Measurements from ENCODE around the gene ANO9.
"Not testable (repeated sequence)": the region's sequence is repeated elsewhere in the genome, so short reads cannot be mapped to it uniquely, and the experiment has no call there.

The ANO9 gene

DNA sequence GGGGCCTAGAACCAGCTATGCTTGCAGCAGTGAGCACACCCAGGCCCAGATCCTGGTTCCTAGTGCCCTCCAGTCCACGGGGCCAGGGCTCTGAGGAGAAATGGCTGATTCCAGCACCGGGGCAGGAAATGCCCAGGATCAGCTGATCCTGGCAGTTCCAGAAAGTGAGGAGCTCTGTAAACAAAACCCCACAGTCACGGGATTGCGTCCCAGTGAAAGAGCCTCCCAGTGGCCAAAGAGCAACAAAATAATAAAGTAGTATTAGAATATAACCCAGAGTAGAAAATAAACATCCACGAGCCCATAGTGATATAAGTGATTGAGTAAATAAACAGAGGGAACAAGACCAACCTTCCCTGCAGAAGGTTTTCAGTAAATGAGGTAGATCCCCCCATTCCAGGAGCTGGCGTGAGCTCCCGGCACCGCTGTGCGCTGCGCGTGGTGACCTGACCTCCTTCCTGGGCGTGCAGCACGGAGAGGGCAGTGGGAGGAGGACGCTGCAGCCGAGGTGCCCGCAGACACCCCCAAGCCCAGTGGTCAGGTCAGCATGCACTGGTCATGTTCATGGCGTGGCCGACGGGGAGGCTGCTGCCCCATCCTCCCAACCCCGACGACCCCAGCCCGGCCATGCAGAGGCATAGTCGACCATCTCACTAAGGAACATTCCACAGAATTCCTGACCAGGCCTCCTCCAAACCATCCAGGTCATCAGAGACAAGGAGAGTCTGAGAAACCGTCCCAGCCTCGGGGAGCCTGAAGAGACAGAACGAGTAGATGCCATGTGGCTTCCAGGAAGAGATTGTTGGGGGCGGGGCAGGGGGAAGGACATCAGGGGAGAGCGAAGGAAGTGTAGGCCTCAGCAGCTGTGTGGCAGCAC, 28.1 kb upstream of the ANO9 start:
- no peak overlapping the region for H3K4me3 ChIP-seq (ENCODE audit: low read depth, low read length)
- H3K27ac ChIP-seq = peak overlapping the region; percentile 62
- H3K27me3 ChIP-seq (ENCODE audit: insufficient read depth, low read depth, severe bottlenecking) = no peaks in the 10 kb centered on the region
- no peak for TF ChIP-seq CTCF (IDR thresholded peaks at IDR 0.05; ENCODE audit: low read depth, low read length)
- DNase-seq = no peak
- H3K9me3 ChIP-seq (ENCODE audit: severe bottlenecking) = no peaks in the 10 kb centered on the region
- peaks cover 8% of the 10 kb centered on the region for H3K36me3 ChIP-seq

- not testable (repeated sequence) for H3K27me3 ChIP-seq (ENCODE audit: insufficient read depth, low read depth, severe bottlenecking); H3K36me3 ChIP-seq; H3K4me3 ChIP-seq (ENCODE audit: low read depth, low read length); DNase-seq; H3K9me3 ChIP-seq (ENCODE audit: severe bottlenecking)
- H3K27ac ChIP-seq = peak overlapping the region; percentile 62
These were observed 27.3 kb upstream of the ANO9 start for GRCh38 chr11:469026-469683.

- no peak for DNase-seq
- Histone ChIP-seq H3K27ac (no peak overlapping the region), H3K4me3 (ENCODE audit: low read depth, low read length) (no peak overlapping the region), H3K36me3 (peaks cover 6% of the 10 kb centered on the region), H3K27me3 (ENCODE audit: insufficient read depth, low read depth, severe bottlenecking) (no peaks in the 10 kb centered on the region), H3K9me3 (ENCODE audit: severe bottlenecking) (no peaks in the 10 kb centered on the region)
- no peak for TF ChIP-seq CTCF (IDR thresholded peaks at IDR 0.05; ENCODE audit: low read depth, low read length)
These were observed 26.7 kb upstream of the ANO9 start for GRCh38 chr11:468493-468892.

- Histone ChIP-seq H3K9me3 (ENCODE audit: severe bottlenecking) (no peaks in the 10 kb centered on the region), H3K4me3 (ENCODE audit: low read depth, low read length) (no peak overlapping the region), H3K27me3 (ENCODE audit: insufficient read depth, low read depth, severe bottlenecking) (no peaks in the 10 kb centered on the region), H3K36me3 (peaks cover 6% of the 10 kb centered on the region), H3K27ac (0 out of 2 replicates have a peak overlapping the region, but pooled peaks have one; percentile 6)
- no peak for DNase-seq
- no peak for TF ChIP-seq CTCF (IDR thresholded peaks at IDR 0.05; ENCODE audit: low read depth, low read length)
These were observed 26.2 kb upstream of the ANO9 start for GRCh38 chr11:468036-468435.

GRCh38 chr11:465896-466530, 24.2 kb upstream of the ANO9 start:
- H3K36me3 ChIP-seq = peaks cover 11% of the 10 kb centered on the region
- H3K27me3 ChIP-seq (ENCODE audit: insufficient read depth, low read depth, severe bottlenecking) = no peaks in the 10 kb centered on the region
- no peak overlapping the region for H3K27ac ChIP-seq
- H3K4me3 ChIP-seq (ENCODE audit: low read depth, low read length) = no peak overlapping the region
- H3K9me3 ChIP-seq (ENCODE audit: severe bottlenecking) = no peaks in the 10 kb centered on the region
- DNase-seq = no peak
- TF ChIP-seq CTCF (IDR thresholded peaks at IDR 0.05; ENCODE audit: low read depth, low read length) = no peak

GRCh38 chr11:464316-464715, 22.5 kb upstream of the ANO9 start:
- DNase-seq = no peak

More at GRCh38 chr11:464316-464715, 22.5 kb upstream of the ANO9 start:
- no peak overlapping the region for H3K27ac ChIP-seq
- H3K27me3 ChIP-seq (ENCODE audit: insufficient read depth, low read depth, severe bottlenecking) = no peaks in the 10 kb centered on the region
- H3K36me3 ChIP-seq = peaks cover 16% of the 10 kb centered on the region
- TF ChIP-seq CTCF (IDR thresholded peaks at IDR 0.05; ENCODE audit: low read depth, low read length) = no peak
- no peak overlapping the region for H3K4me3 ChIP-seq (ENCODE audit: low read depth, low read length)
- H3K9me3 ChIP-seq (ENCODE audit: severe bottlenecking) = no peaks in the 10 kb centered on the region
